Esophagus squamous epithelium (tissue), 5 donors: ENCODE measurements around the gene FCRLB. TPM values are rescaled to one million over a fixed set of nuclear protein-coding genes. Genes with fewer than 3 reads are reported as not detected.

ENCODE experiments used
- DNase-seq: peaks from one replicate; lab custom pipeline; 2025; lab: John Stamatoyannopoulos, UW
- H3K27ac ChIP-seq, 4 donors: fragments of 200-600 bp; sonication (generic); one replicate each; pipeline ENCODE4 v1.5.1; 2016 to 2019; ENCODE audit warnings: mild to moderate bottlenecking in 1 of 4
- H3K27me3 ChIP-seq, 4 donors: fragments of 200-600 bp; sonication (generic); 1 replicate in 3 of 4; 2 replicates in 1 of 4; pipeline versions ENCODE4 v1.5.1 to v1.6.0; 2017 to 2021; ENCODE audit warnings: antibody characterized with exemption in 1 of 4
- H3K36me3 ChIP-seq, 3 donors: fragments of 200-600 bp; sonication (generic); one replicate each; pipeline ENCODE4 v1.5.1; 2016 to 2019
- H3K4me1 ChIP-seq, 3 donors: fragments of 200-600 bp; sonication (generic); one replicate each; pipeline ENCODE4 v1.5.1; 2017 to 2019
- H3K4me3 ChIP-seq, 4 donors: fragments of 200-600 bp; sonication (generic); 1 replicate in 3 of 4; 2 replicates in 1 of 4; pipeline ENCODE4 v1.5.1; 2016 to 2019; ENCODE audit warnings: mild to moderate bottlenecking in 2 of 4, moderate library complexity in 1 of 4
- H3K9me3 ChIP-seq, 3 donors: fragments of 200-600 bp; sonication (generic); one replicate each; pipeline ENCODE4 v1.5.1; 2016 to 2019
- CTCF ChIP-seq, 6 experiments: fragments of 450-650 bp in 4 of 6; fragments of 200-600 bp in 2 of 6; sonication (generic) in 2 of 6; IDR thresholded peaks; one replicate each; pipeline ENCODE4 v1.5.1; 2016 to 2019; ENCODE audit warnings: antibody characterized with exemption in 6 of 6, mild to moderate bottlenecking in 4 of 6, moderate library complexity in 4 of 6
- POLR2A ChIP-seq, 4 donors: fragments of 450-650 bp; IDR thresholded peaks; one replicate each; pipeline ENCODE4 v1.6.1; 2017; ENCODE audit warnings: antibody characterized with exemption in 4 of 4, mild to moderate bottlenecking in 4 of 4, moderate library complexity in 3 of 4
- WGBS, 2 donors: methylation state at CpG; one replicate each; pipeline ENCODE4 v1.1.5; 2018; 5-methylcytosine and 5-hydroxymethylcytosine counted together
- intact Hi-C: fragments of 100-400 bp; cut with DNase I; formaldehyde crosslinking; loops from one replicate; pipeline ENCODE4 v1.15.0; 2022
- total RNA-seq, 4 donors: library from RNA; depleted of rRNA; stranded (reverse); fragments of >200 nt; gene quantifications; one replicate each; pipeline ENCODE4 v1.1.0, GENCODE V29; 2016
- donor health status: DM: yes; HTN: yes; CAD: no.

The FCRLB gene
- total RNA-seq, 4 donors from 2014 or later, result 0.31 to 1.2 (median 0.83) TPM

DNA sequence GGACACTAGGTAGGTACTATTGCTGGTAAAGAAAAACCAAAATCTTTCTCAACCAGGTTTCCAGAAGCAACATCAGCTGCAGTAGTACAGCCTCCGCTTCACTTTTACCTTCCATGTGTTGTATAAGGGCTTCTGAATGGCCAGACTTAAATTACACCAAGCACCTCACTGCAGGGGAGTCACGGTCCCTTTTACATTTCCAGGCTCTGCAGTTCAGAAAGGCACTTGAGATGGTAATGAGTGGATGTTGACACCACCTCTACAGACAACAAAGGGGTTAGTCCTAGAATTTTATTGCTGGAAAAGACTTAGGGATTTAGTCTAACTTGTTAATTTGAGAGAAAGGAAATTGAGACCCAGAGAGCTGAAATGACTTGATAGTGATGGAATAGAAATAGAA is 16.3 kb downstream of the FCRLB start:
- peaks cover 0 to 4% (median 0%) of the 10 kb centered on the region in 4 donors for H3K27me3 ChIP-seq
- no peak for TF ChIP-seq CTCF (IDR thresholded peaks at IDR 0.05)
- no peak for TF ChIP-seq POLR2A (IDR thresholded peaks at IDR 0.05)
- intact Hi-C loops, result no loop called here
- no peaks in the 10 kb centered on the region for H3K9me3 ChIP-seq
- DNase-seq, result no peak
- H3K36me3 ChIP-seq, result no peaks in the 10 kb centered on the region
- WGBS, 2 donors, result 85 to 95% methylated on average over 2 of the region's 2 CpGs
- H3K27ac ChIP-seq, result no peak overlapping the region
- H3K4me3 ChIP-seq, result no peak overlapping the region
- peaks cover 0 to 35% (median 4%) of the 10 kb centered on the region in 3 donors for H3K4me1 ChIP-seq

DNA sequence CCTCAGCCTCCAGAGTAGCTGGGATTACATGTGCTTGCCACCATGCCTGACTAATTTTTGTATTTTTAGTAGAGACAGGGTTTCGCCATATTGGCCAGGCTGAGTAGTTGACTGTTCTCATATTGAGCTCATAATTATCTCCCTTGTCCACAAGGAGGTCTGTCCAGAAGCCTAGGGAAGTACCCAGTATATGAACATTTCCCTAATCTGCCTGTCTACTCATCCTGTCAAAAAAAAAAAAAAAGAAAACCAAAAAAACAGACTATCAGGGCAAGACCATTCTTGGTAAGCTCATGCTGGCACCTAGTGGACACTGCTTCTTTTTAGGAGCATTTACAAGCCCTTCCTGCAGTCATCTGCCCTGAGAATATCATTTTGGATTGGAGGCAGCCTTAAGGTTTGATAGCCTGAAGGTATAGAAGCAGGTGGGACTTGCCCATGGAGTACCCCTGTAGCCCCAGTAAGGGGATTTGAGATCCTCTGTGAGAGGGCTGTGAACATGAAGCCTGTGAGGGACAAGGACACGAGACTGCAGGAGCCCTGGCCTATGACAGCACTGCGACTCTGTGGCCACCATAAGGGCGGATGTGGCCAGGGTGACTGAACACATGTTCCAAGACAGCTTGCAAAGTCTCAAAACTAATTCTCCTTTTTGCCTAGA is 17.4 kb downstream of the FCRLB start:
- Histone ChIP-seq H3K4me3 (no peak overlapping the region), H3K9me3 (no peaks in the 10 kb centered on the region), H3K27ac (peak overlapping the region in 2 of 4 donors; percentile 61 to 68), H3K36me3 (no peaks in the 10 kb centered on the region), H3K4me1 (peaks cover 0 to 25% (median 4%) of the 10 kb centered on the region in 3 donors), H3K27me3 (peaks cover 0 to 4% (median 0%) of the 10 kb centered on the region in 4 donors)
- DNase-seq, result no peak
- no peak for TF ChIP-seq POLR2A (IDR thresholded peaks at IDR 0.05)
- TF ChIP-seq CTCF (IDR thresholded peaks at IDR 0.05), result peak in 5 of 6 experiments; percentile 26 to 60 (median 39)
- intact Hi-C loops, result no loop called here
- 72 to 74% methylated on average over 3 to 4 of the region's 4 CpGs for WGBS, 2 donors

DNA sequence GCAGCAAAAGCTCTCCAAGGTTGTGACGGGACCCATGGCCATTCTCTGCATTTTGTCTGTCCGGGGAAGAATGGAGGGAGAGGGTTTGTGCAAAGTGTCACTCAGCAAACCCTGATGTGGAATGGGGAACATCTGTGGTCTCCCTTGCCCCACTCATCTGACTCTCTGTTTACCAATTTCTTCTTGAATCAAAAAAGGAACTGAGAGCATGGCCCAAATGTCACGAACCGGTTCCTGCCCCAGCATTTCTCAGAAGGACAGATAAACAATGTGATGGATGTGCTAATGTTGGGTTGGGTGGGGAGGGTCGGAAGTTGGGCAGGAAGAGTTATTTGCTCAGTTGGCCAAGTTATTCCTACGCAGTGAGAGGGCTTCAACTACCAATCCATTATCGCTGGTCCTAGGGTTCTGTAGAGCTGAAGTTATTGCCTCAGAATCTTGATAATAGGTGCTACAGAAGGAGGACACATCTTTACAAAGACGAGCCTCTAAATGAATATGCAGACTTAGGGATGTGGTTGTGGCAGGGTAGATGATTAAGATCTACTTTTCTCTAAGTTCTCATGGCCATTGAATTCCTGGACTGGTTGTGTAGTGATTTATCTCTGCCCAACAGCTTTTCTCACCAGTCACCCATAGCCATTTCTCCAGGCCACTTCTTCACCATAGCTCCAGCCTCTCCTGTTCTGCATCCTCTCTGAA is 18.7 kb downstream of the FCRLB start:
- Histone ChIP-seq H3K27ac (peak overlapping the region in 2 of 4 donors; percentile 61 to 68), H3K36me3 (no peaks in the 10 kb centered on the region), H3K4me1 (peaks cover 0 to 20% (median 4%) of the 10 kb centered on the region in 3 donors), H3K4me3 (no peak overlapping the region), H3K27me3 (peaks cover 0 to 4% (median 0%) of the 10 kb centered on the region in 4 donors), H3K9me3 (no peaks in the 10 kb centered on the region)
- WGBS, 2 donors, result 54 to 66% methylated on average over 8 of the region's 8 CpGs
- intact Hi-C loops, result loop anchor here (10.0 kb wide), 2 partner anchors 175 to 255 kb away; no protein-coding TSS in a partner anchor
- TF ChIP-seq POLR2A (IDR thresholded peaks at IDR 0.05) (no peak), CTCF (IDR thresholded peaks at IDR 0.05) (no peak)
- no peak for DNase-seq

DNA sequence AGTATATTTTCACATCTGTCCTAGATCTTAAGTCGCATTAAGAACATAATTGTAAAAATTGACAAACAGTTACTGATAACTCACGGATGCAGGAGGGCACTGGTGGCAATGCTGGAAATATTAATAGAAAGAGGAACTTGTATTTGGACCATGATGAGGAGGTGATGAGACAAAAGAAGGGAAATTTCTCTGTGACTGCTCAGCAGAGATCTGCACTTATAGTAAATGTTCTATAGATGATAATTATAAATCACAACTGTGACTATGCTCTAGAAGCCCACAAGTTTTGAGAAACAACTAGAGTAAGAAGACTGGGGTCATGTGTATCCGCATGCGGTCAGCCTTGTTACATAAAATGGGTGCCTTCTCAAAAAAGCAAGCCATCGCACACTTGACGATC is 19.6 kb downstream of the FCRLB start:
- Histone ChIP-seq H3K36me3 (no peaks in the 10 kb centered on the region), H3K27ac (no peak overlapping the region), H3K4me1 (peaks cover 0 to 16% (median 4%) of the 10 kb centered on the region in 3 donors), H3K4me3 (no peak overlapping the region), H3K27me3 (peaks cover 0 to 13% (median 0%) of the 10 kb centered on the region in 4 donors), H3K9me3 (no peaks in the 10 kb centered on the region)
- DNase-seq, result no peak
- WGBS, 2 donors, result 66 to 81% methylated on average over 6 of the region's 6 CpGs
- intact Hi-C loops, result loop anchor here (10.0 kb wide), 2 partner anchors 176 to 256 kb away; no protein-coding TSS in a partner anchor
- TF ChIP-seq CTCF (IDR thresholded peaks at IDR 0.05), result no peak
- TF ChIP-seq POLR2A (IDR thresholded peaks at IDR 0.05), result no peak

DNA sequence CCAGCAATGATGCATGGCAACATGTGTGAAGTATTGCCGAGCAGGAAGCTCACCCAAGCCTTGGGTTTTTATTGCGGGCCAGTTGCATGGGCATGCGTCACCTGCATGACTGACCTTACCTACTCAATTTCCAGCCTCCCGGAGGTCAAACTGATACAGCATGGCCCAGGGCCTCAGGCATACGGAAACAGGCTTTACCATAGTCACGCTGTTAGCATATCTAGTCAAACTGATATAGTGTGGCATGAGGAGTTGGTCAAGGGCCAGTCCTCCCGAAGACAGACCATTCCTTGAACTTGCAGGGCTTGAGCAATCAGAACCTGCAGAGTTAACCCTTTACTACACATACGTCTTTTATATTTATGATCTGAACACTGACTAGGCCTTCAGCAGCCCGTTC is 21.9 kb downstream of the FCRLB start:
- no peak overlapping the region for H3K4me3 ChIP-seq
- WGBS, 2 donors, result 66 to 83% methylated on average over 4 to 8 of the region's 9 CpGs
- intact Hi-C loops, result loop anchor here (10.0 kb wide), 2 partner anchors 178 to 258 kb away; no protein-coding TSS in a partner anchor
- DNase-seq, result no peak
- H3K27me3 ChIP-seq, result peaks cover 0 to 19% (median 0%) of the 10 kb centered on the region in 4 donors
- no peak for TF ChIP-seq CTCF (IDR thresholded peaks at IDR 0.05)
- no peak for TF ChIP-seq POLR2A (IDR thresholded peaks at IDR 0.05)
- H3K4me1 ChIP-seq, result peaks cover 0 to 5% (median 0%) of the 10 kb centered on the region in 3 donors
- no peaks in the 10 kb centered on the region for H3K9me3 ChIP-seq
- no peak overlapping the region for H3K27ac ChIP-seq
- no peaks in the 10 kb centered on the region for H3K36me3 ChIP-seq
